CD4-positive, alpha-beta T cell (primary cell): Measurements from ENCODE around the gene SPDYE17. TPM values are rescaled to one million over a fixed set of nuclear protein-coding genes. Genes with fewer than 3 reads are reported as not detected.

Experiments used
- total RNA-seq, 174 experiments: library from RNA in 2 of 174; stranded (reverse) in 2 of 174; gene quantifications; one replicate each; pipeline ENCODE4 v1.2.3 and lab custom pipeline; 2021 to 2026

The SPDYE17 gene
- total RNA-seq, 2 experiments from 2014 or later: not detected

Other genes starting within 250 kb of the SPDYE17 start
- gene SPDYE18, start 30.2 kb upstream of the SPDYE17 start, total RNA-seq: 1 to 10 TPM in 1 of 2 experiments, under 1 TPM in 1; 0.82 to 1.8 TPM
- 10 to 100 TPM; 10.3 to 10.5 TPM for gene CCDC146, start 90.3 kb upstream of the SPDYE17 start, total RNA-seq
- gene FGL2, start 167.5 kb upstream of the SPDYE17 start, total RNA-seq: 1 to 10 TPM; 1.5 to 1.6 TPM